RWPE1 (cell line): ENCODE results near the gene PRKN.

Experiments used
- CTCF ChIA-PET: fragments of 350-600 bp; sonication (Branson Sonifier 250); formaldehyde crosslinking; extraction: SDS; loops from one replicate; lab custom pipeline; 2021; lab: Yijun Ruan, JAX
- POLR2A ChIA-PET: fragments of 400-600 bp; formaldehyde crosslinking; extraction: SDS; loops from one replicate; lab custom pipeline; 2020; ENCODE audit warnings: antibody characterized with exemption; ENCODE audit not compliant: low non-redundant PET; lab: Yijun Ruan, JAX
- DNase-seq: peaks from one replicate; pipeline ENCODE4 v3.0.0; 2012; ENCODE audit warnings: low spot score
- H3K27ac ChIP-seq: fragments of 450-650 bp; 2 replicates; pipeline ENCODE4 v1.5.1; 2017
- TF ChIP-seq, protein P1 (sequence below): fragments of 450-650 bp; conservative IDR thresholded peaks from 2 replicates; pipeline ENCODE4 v1.5.1; 2017; ENCODE audit warnings: low read depth, mild to moderate bottlenecking

PRKN gene

GRCh38 chr6:161915456-161915964 lies 812.1 kb downstream of the PRKN start:
- ChIA-PET CTCF (interaction anchor here (0.6 to 0.9 kb wide), 2 partner anchors 30 to 32 kb away, joined by 3 to 4 read pairs; no protein-coding TSS in a partner anchor), POLR2A (no interaction called here)
- H3K27ac ChIP-seq, result no peak overlapping the region
- TF ChIP-seq, protein P1, sequence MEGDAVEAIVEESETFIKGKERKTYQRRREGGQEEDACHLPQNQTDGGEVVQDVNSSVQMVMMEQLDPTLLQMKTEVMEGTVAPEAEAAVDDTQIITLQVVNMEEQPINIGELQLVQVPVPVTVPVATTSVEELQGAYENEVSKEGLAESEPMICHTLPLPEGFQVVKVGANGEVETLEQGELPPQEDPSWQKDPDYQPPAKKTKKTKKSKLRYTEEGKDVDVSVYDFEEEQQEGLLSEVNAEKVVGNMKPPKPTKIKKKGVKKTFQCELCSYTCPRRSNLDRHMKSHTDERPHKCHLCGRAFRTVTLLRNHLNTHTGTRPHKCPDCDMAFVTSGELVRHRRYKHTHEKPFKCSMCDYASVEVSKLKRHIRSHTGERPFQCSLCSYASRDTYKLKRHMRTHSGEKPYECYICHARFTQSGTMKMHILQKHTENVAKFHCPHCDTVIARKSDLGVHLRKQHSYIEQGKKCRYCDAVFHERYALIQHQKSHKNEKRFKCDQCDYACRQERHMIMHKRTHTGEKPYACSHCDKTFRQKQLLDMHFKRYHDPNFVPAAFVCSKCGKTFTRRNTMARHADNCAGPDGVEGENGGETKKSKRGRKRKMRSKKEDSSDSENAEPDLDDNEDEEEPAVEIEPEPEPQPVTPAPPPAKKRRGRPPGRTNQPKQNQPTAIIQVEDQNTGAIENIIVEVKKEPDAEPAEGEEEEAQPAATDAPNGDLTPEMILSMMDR, result no peak
- DNase-seq, result no peak

DNA sequence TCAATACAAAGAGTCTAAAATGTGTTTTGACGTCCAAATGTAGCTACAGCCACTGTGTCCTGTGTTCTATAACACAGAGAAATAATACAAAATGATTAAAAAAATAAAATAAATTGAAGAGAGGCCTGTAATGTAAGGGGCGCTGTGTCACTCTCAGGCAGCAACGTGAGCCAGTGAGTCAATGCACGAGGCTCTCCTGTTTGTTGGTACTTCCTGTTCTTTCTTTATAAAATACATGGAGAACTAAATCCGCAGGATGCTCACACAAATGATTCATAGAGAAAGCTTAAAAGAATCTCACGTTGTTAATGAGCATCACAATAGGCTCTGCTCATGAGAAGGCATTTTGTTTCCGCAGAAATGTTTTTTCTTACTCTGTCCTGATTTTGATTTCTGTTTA lies 818.7 kb downstream of the PRKN start:
- TF ChIP-seq, protein P1, result no peak
- CTCF ChIA-PET, result no interaction called here
- POLR2A ChIA-PET, result no interaction called here
- no peak for DNase-seq
- H3K27ac ChIP-seq, result no peak overlapping the region

GRCh38 chr6:161906571-161906970 lies 821.0 kb downstream of the PRKN start:
- POLR2A ChIA-PET, result no interaction called here
- CTCF ChIA-PET, result no interaction called here
- H3K27ac ChIP-seq, result no peak overlapping the region
- no peak for DNase-seq
- TF ChIP-seq, protein P1, result no peak

DNA sequence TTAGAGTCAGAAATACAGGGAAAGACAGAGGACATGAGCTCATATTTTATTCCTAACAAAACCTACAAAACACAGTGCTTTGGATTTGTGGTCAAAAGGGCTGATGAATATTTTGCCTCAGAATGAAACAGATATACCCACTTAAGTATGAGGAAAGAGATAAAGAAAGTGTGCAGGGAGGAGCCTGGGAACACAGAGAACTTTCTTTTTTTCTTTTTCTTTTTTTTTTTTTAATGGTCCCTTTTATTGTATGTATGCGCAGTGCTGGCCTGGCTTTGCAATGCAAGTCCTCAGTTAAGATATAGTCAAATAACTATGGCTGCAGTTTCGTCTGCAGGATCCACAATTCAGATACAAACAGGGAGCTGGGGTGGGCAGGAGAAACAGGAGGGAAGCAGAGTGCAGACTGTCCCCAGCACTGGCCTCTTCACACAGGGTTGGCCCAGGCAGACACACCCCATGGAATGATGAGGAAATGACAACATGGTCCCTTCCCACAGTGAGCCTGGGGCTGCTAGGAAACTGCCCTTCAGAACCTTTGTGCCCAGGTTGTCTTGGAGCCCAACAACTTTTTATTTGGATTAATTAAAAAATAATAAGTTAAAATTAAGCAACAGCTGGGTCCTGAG lies 823.9 kb downstream of the PRKN start:
- CTCF ChIA-PET, result no interaction called here
- no peak for DNase-seq
- POLR2A ChIA-PET, result no interaction called here
- no peak overlapping the region for H3K27ac ChIP-seq
- TF ChIP-seq, protein P1, result no peak

GRCh38 chr6:161901740-161902426 lies 825.7 kb downstream of the PRKN start:
- CTCF ChIA-PET, result no interaction called here
- POLR2A ChIA-PET, result no interaction called here
- H3K27ac ChIP-seq, result no peak overlapping the region
- no peak for DNase-seq
- TF ChIP-seq, protein P1, result no peak

DNA sequence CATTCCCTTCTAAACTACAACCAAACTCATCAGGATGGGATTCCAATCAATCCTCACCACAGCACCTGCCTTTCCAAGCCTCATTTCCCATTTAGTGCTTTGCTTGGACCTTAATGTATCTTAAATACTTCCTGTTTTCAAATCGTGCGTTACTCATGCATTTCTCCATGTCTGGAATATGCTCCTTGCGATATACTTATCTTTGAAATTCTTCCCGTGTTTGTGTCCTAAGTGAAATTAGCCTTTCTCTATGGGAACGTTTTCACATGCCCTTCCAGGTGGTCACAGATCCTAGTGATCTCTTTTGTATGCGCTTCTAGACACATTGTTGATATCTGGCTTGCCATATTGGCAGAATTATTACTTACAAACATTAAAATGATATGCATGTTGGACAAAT lies 833.1 kb downstream of the PRKN start:
- CTCF ChIA-PET, result interaction anchor here (0.6 kb wide), 1 partner anchor 19 kb away, joined by 6 read pairs; no protein-coding TSS in a partner anchor
- DNase-seq, result no peak
- POLR2A ChIA-PET, result no interaction called here
- TF ChIP-seq, protein P1, result no peak
- H3K27ac ChIP-seq, result no peak overlapping the region
